ENCODE results near the gene OR2G3.

OR2G3 gene

GRCh38 chr1:247653040-247653439 is 47.7 kb downstream of the OR2G3 start:
- H3K9me3 Mint-ChIP-seq: no peaks in the 10 kb centered on the region
- no peak for DNase-seq
- TF ChIP-seq, protein P1, sequence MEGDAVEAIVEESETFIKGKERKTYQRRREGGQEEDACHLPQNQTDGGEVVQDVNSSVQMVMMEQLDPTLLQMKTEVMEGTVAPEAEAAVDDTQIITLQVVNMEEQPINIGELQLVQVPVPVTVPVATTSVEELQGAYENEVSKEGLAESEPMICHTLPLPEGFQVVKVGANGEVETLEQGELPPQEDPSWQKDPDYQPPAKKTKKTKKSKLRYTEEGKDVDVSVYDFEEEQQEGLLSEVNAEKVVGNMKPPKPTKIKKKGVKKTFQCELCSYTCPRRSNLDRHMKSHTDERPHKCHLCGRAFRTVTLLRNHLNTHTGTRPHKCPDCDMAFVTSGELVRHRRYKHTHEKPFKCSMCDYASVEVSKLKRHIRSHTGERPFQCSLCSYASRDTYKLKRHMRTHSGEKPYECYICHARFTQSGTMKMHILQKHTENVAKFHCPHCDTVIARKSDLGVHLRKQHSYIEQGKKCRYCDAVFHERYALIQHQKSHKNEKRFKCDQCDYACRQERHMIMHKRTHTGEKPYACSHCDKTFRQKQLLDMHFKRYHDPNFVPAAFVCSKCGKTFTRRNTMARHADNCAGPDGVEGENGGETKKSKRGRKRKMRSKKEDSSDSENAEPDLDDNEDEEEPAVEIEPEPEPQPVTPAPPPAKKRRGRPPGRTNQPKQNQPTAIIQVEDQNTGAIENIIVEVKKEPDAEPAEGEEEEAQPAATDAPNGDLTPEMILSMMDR (IDR thresholded peaks at IDR 0.05): no peak
- H3K4me1 Mint-ChIP-seq: no peaks in the 10 kb centered on the region
- H3K4me3 Mint-ChIP-seq: no peak overlapping the region
- H3K27me3 Mint-ChIP-seq (ENCODE audit: low read depth, poor library complexity): no peaks in the 10 kb centered on the region
- H3K36me3 Mint-ChIP-seq (ENCODE audit: low read depth): no peaks in the 10 kb centered on the region
- H3K27ac Mint-ChIP-seq: no peak overlapping the region
